Skin of body (tissue), 1 donor: Measurements from ENCODE around the gene COMMD7. TPM values are rescaled to one million over a fixed set of nuclear protein-coding genes. Genes with fewer than 3 reads are reported as not detected.

Experiments
- total RNA-seq: library from RNA; depleted of rRNA; stranded (reverse); fragments of >200 nt; gene quantifications from one replicate; pipeline ENCODE4 v1.2.3, GENCODE V29; 2014

Gene COMMD7
- total RNA-seq, 1 donor from 2014 or later, result 13.7 TPM

Other genes with a start within 250 kb of the COMMD7 start
- gene NOL4L, start 158.1 kb downstream of the COMMD7 start, total RNA-seq, result 4.3 TPM
- gene C20orf203, start 69.5 kb downstream of the COMMD7 start, total RNA-seq, result 0.10 TPM
- gene DNMT3B, start 18.9 kb upstream of the COMMD7 start, total RNA-seq, result 2.5 TPM
- 58.3 TPM for gene MAPRE1, start 76.5 kb upstream of the COMMD7 start, total RNA-seq
- not detected for gene EFCAB8, start 115.5 kb upstream of the COMMD7 start, total RNA-seq